Renal cortex interstitium (tissue), 11 donors: ENCODE measurements around the gene HNMT. TPM values are rescaled to one million over a fixed set of nuclear protein-coding genes. Genes with fewer than 3 reads are reported as not detected.
A peak's percentile ranks its signal among the peaks of the same experiment; 100 is the strongest.
"Not testable (repeated sequence)": the region's sequence is repeated elsewhere in the genome, so short reads cannot be mapped to it uniquely, and the experiment has no call there.

Source experiments
- DNase-seq, 11 donors: peaks; one replicate each; pipeline ENCODE4 v3.0.0-alpha.2; 2013; ENCODE audit warnings: low read depth in 9 of 11, low spot score in 4 of 11; ENCODE audit errors: extremely low read depth in 1 of 11
- polyA plus RNA-seq, 3 donors: library from polyadenylated mRNA; unstranded; fragments of 120-200 nt; gene quantifications; one replicate each; pipeline ENCODE4 v1.2.1, GENCODE V29; 2013; ENCODE audit not compliant: insufficient read length in 3 of 3

Gene HNMT
- polyA plus RNA-seq, 3 donors, result 63.9 to 73.8 (median 65.0) TPM

GRCh38 chr2:137992039-137992646 is 27.9 kb downstream of the HNMT start:
- no peak for DNase-seq

GRCh38 chr2:137993715-137994476 is 29.6 kb downstream of the HNMT start:
- DNase-seq, result not testable (repeated sequence)

DNA sequence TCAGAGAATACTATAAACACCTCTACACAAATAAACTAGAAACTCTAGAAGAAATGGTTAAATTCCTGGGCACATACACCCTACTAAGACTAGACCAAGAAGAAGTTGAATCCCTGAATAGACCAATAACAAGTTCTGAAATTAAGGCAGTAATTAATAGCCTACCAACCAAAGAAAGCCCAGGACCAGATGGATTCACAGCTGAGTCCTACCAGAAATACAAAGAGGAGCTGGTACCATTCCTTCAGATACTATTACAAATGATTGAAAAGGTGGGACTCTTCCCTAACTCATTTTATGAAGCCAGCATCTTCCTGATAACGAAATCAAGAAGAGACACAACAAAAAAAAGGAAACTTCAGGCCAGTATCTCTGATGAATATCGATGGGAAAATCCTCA is 31.1 kb downstream of the HNMT start:
- not testable (repeated sequence) for DNase-seq

GRCh38 chr2:137996158-137996557 is 31.9 kb downstream of the HNMT start:
- not testable (repeated sequence) for DNase-seq

GRCh38 chr2:137997733-137998132 is 33.5 kb downstream of the HNMT start:
- DNase-seq, result no peak

DNA sequence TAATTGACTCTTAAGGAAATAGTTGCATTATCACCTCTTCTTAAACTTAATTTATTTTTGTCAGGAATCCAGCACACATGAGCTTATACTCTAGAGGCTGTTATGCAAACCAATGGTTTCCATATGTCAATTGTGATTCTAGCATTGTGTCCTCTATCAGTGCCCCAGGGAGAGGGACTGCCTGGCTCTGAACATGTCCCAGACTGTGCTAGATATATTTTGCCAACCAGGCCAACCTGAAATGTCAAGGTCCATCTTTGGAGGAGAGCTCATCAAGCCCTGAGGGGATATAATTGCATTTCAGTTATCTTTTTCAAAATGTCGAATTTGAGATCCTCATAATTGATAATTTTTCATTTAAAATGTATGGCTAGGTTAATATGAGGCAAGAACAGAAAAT is 34.2 kb downstream of the HNMT start:
- DNase-seq, result no peak

- DNase-seq, result no peak
Observed at GRCh38 chr2:137999273-137999672, 35.0 kb downstream of the HNMT start.

DNA sequence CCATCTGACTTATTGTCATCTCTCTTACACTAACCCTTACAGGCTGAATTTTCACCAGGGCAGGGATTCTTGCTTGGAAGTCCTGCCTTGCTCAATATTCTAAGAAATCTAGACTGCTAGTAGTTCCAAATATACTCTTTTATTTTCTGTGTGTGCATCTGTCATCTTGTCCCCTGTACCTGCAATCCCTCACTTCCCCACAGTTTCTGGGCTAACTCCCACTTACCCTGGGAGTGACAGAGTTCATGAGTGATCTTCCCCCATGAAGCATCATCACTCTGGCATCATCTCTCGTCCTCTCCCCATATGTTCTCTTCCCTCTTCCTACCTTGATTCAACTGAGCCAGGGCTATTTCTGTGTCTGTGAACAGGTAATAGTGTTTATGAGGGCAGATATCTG is 35.7 kb downstream of the HNMT start:
- DNase-seq, result no peak

DNA sequence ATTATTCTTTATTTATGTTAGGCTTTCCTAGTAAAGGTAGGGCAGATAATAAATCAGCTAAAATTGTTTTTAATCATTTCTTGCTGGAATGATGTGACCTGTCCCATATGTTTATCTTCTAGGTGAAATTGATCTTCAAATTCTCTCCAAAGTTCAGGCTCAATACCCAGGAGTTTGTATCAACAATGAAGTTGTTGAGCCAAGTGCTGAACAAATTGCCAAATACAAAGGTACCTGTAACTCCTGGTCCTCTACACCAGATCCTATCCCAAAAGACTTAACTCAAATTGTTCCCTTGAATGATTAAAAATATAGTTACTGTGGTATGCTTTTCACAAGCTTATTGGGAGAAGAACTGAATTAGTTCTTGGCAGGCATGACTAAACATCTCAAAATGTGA is 36.5 kb downstream of the HNMT start:
- DNase-seq, result no peak

GRCh38 chr2:138003411-138003810 is 39.1 kb downstream of the HNMT start:
- no peak for DNase-seq

GRCh38 chr2:138007431-138007830 is 43.2 kb downstream of the HNMT start:
- DNase-seq, result no peak

DNA sequence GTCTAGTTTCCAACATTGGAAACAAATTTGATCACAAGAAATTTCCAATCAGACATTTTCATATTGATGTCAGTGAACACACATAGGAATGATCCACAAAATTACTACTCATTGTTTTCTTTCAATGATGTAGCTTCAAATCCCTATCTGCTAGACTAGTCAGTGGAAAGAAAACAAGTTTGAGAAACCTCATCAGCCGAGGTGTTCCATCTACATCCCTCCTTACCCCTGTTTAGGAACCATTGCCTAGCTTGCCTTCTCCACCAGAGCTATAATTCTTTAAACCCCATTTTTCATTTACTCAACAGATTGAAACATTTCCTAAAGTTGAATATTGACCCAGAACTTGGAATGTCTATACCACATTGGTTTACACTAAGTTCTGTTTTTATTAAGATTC is 45.3 kb downstream of the HNMT start:
- no peak for DNase-seq

- no peak for DNase-seq
Observed at GRCh38 chr2:138010890-138011289, 46.6 kb downstream of the HNMT start.

- no peak for DNase-seq
Observed at GRCh38 chr2:138012082-138012481, 47.8 kb downstream of the HNMT start.

GRCh38 chr2:138012968-138013367 is 48.7 kb downstream of the HNMT start:
- no peak for DNase-seq

- peak in 5 of 11 donors; percentile 7 to 23 (median 17) for DNase-seq
Observed at GRCh38 chr2:138013639-138014038, 49.4 kb downstream of the HNMT start.

- DNase-seq, result no peak
Observed at GRCh38 chr2:138015494-138015893, 51.2 kb downstream of the HNMT start.

DNA sequence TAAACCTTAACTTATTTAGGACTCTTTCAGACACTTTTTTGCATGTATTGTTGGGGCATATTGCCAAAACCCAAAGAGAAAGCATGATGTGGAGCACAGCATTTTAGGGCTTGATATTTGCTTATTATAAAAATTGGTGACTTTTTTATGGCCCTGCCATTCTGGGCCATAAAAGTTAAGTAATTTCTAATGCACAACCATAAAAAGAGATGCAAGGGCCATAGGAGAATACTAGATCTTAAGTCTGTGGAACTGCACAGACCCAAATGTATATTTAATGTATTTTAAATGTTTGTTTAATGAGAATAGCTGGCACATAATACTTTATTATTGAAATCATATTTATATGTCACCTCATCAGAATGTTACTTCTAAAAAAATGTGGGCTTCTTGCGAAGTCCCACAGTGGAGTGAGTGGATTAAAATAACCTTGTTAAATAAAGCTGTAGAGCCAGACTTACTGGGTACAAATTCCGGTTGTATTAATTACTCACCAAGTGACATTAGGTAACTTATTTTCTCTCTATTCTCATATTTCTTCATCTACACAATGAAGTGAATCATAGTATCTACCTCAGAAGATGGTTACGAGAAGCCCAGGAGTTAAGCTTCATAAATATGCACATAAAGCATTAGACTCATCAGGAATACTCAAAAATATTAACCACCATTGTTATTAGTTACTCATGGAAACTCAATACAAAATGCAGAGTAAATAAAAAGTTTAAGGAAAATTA is 52.2 kb downstream of the HNMT start:
- peak in 1 of 11 donors; percentile 9 for DNase-seq

DNA sequence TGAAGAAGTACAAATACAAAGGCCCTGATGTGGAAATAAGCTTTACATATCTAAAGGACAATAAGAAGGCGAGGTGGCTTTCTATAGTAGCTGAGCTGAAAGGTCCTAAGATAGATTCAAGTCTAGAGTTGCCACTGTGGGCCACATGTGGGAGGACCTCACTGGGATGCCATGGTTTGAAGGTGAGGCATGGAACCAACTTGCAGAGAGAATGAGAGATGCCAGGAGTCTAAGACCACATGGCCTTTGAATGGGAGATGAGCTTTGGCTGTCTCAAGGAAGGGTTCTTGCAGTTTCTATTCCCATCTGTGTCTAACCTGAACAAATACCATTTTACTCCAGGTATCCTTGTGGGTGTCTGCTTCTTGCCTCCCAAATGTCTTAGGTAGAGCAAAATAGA is 53.6 kb downstream of the HNMT start:
- DNase-seq, result no peak
